KG1 (cell line): ENCODE measurements around the gene POMZP3.
"Not testable (repeated sequence)": the region's sequence is repeated elsewhere in the genome, so short reads cannot be mapped to it uniquely, and the experiment has no call there.

ENCODE experiments used
- DNase-seq: peaks from one replicate; lab custom pipeline; 2025; lab: John Stamatoyannopoulos, UW

POMZP3 gene

GRCh38 chr7:76586585-76587315 is 40.3 kb downstream of the POMZP3 start:
- not testable (repeated sequence) for DNase-seq

DNA sequence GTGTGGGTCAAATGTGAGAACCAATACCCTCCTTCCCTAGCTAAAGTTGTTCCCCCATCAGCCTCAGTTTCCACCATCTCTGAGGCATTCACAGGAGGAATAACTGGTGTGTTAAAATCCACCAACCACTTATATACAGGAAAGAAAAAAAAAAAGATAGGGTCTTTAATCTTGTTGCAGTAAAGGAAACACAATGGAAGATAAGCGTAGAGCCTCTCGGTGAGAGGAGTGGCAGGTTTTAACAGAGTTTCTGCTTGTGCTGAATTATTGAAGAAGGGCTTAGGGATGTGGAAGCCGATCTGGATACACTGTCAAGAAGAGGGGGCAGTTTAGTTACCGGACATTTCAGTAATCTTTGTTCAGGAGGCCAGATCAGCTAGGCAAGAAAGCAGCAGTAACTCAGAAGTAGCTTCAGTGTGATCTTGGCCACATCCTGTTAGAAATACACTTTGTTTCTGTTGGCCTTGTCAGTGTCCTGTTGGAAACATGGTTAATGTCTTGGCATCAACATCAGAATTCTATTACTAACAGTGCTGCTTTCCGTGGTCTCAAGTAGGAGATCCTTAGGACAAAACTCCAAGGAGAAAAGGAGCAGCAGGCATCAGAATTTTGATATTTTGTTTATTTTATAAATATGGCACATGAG is 43.3 kb downstream of the POMZP3 start:
- DNase-seq = not testable (repeated sequence)

DNA sequence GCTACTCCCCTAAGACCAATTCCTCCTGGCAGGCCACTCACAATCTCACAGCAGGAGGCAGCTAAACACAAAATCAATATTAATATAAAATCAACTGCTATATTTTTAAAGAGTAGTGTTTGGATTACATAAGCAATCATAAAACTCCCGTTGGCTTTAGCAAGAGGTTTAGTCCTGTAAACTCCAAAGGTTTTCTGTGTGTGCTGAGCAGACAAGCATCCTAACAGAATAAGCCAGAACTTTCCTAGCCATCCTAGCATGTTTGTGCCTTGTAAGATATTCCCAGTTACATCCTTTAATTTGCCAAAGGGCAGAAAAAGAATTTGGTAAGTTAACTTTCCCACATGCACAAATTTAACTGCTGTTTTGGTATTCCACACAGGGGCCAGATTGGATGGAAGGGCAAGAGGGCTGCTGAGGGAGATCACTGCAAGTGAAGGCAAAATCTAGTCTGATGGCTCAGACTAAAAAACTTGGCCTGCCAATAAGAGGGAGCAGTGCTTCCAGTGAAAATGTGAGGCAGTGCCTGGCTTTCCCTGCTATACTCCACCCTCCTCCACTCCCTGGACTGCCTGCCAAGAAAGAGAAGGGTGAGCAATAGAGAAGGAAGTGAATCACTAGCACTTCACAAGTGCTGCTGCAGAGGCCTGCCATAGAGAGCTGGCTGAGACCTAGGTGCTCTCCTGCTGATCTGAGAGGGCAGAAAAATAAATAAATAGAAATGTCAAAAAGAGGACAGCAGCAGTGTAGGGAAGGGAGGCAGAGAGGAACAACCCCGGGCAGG is 44.0 kb downstream of the POMZP3 start:
- DNase-seq = not testable (repeated sequence)

DNA sequence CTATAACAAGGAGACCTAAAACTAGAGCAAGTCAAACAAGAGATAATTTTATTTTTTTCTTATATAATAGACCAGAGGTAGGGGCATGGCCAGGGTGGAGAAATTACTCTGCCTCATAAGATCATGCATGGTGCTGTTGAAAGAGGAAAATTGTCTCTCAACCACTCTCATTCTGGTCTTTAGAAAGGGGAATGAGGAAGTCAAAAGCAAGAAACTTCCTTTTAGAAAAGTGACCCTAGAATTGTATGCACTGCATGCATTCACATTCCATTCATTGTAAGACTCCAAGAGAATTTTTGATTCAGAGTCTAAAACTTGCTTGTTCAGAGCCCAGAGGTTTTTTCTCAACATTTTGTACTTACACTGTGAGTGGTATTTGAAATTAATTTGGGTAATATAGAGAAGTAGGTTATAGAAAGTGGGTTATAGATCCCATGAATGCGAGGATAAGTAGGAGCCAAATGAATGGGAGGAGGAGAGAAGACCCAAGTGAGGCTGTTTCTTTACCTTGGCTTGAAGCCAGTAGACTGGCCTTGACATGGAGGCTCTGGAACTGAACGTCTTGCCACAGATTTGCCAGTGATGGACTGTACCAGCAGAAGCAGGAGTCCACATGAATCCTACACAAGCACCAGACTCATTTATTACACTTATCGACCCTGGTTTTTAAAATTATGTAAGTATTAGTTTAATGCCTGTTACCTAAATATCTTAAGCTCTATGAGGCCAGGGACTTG is 51.0 kb downstream of the POMZP3 start:
- not testable (repeated sequence) for DNase-seq

GRCh38 chr7:76575431-76575830 is 51.6 kb downstream of the POMZP3 start:
- not testable (repeated sequence) for DNase-seq

DNA sequence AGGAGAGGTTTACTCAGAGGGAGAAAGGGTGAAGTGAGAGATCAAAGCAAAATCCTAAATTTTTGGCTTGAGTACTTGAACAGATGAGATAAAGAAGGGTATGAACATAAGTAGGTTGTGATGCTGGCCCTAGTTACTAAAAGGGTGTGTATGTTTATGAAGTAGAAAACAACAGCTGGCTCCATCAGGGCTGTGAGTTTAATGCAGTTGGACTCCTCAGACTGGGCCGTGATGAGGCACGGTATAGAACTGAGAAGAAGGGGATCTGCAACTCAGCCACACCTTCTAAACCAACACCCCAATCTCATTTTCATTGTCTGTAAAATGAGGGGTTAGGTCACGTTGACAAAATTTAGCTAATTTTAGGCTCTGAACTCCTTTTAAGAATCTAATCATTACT is 54.8 kb downstream of the POMZP3 start:
- DNase-seq = not testable (repeated sequence)

DNA sequence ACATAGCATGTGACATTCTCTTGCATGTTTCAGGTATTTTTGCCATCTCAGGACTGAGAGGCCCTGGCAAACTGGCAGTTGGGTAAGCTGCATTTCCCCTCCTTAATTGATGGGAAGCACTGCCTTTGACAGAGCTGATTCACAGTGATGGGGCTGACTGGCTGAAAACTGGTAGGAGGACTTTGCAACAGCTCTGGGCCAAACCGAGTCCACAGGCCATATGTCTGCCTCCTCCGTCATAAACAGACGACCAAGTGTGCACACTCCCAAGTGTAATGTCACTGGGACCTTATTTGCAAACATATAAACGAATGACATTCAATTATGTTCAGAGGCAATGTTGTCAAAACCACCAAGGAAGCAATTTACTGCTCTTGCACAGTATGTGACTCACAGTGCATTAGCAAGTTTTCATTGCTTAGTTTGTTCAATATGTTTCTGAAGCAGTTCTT is 56.7 kb downstream of the POMZP3 start:
- DNase-seq = not testable (repeated sequence)

DNA sequence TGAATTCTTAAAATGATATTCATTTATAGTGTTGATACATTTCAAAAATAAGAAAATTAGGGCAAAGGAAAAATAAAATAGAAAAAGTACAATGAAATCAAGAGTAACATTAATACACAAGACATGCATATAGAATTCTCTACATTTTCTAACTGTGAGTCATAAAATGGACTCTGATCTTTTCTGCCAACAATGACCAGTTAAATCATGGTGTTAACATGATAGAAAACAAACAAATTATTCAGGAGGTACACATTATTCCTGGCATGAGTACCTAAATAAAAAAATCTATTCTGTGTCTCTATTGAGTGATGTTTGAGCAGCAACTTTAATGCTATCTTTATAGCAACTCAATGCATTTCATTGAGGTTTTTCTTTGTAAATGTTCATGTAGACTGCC is 58.3 kb downstream of the POMZP3 start:
- not testable (repeated sequence) for DNase-seq

GRCh38 chr7:76567753-76568152 is 59.3 kb downstream of the POMZP3 start:
- DNase-seq = not testable (repeated sequence)

- DNase-seq = not testable (repeated sequence)
These were observed 59.8 kb downstream of the POMZP3 start for GRCh38 chr7:76567311-76567710.

GRCh38 chr7:76565001-76565400 is 62.1 kb downstream of the POMZP3 start:
- DNase-seq = not testable (repeated sequence)

DNA sequence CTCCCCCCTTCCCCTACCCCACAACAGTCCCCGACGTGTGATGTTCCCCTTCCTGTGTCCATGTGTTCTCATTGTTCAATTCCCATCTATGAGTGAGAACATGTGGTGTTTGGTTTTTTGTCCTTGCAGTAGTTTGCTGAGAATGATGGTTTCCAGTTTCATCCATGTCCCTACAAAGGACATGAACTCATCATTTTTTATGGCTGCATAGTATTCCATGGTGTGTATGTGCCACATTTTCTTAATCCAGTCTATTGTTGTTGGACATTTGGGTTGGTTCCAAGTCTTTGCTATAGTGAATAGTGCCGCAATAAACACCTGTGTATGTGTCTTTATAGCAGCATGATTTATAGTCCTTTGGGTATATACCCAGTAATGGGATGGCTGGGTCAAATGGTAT is 65.7 kb downstream of the POMZP3 start:
- DNase-seq = not testable (repeated sequence)

DNA sequence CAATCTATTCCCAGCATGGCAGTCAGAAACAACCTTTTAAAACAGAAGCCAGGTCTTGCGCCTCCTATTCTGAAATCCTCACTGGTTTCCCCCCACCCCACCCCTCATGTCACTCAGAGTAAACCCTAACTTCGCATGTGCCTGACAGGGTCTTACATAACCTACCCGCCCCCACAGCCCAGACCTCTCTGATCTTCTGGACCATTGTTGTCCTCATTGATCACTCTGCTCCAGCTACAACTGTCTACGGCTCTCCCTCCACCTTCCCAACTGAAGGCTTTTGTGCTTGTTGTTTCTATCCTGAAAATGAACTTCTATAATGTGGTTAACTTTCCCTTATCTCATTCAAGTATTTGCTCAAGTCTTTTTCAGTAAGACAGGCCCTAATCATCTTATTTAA is 66.9 kb downstream of the POMZP3 start:
- not testable (repeated sequence) for DNase-seq
